ENCODE results near the gene DNAJC4. TPM values are rescaled to one million over a fixed set of nuclear protein-coding genes. Genes with fewer than 3 reads are reported as not detected.

DNAJC4 gene
- polyA plus RNA-seq, 2 of the 4 experiments (the other 2 are of a cell fraction), result 9.8 to 16.2 TPM

GRCh38 chr11:64196626-64197025 is 33.7 kb upstream of the DNAJC4 start:
- ChIA-PET CTCF (interaction anchor here (1.1 to 20.3 kb wide), 3 partner anchors 10 to 24 kb away, joined by 3 to 254 read pairs (median 8); partner anchors contain the start of genes DNAJC4, FERMT3, NUDT22 and STIP1), POLR2A (interaction anchor here (1.4 kb wide), 1 partner anchor 11 kb away, joined by 4 read pairs; the partner anchor contains the start of gene STIP1)
- H3K9me3 ChIP-seq, result no peaks in the 10 kb centered on the region
- FAIRE-seq, result no peak
- no peak for ATAC-seq
- H3K4me1 ChIP-seq, result no peaks in the 10 kb centered on the region
- TF ChIP-seq CBX2 (IDR thresholded peaks at IDR 0.05; ENCODE audit: borderline replicate concordance, low read depth), result no peak
- TF ChIP-seq HEYL (CRISPR knock-in tag; IDR thresholded peaks at IDR 0.05), result no peak
- TF ChIP-seq ZSCAN20 (CRISPR knock-in tag; IDR thresholded peaks at IDR 0.05), result no peak
- no peak for TF ChIP-seq EHF (CRISPR knock-in tag; IDR thresholded peaks at IDR 0.05)
- no peak for TF ChIP-seq ZNF302 (CRISPR knock-in tag; IDR thresholded peaks at IDR 0.05)
- no peak for TF ChIP-seq SREBF2 (IDR thresholded peaks at IDR 0.05)
- no peak for TF ChIP-seq KDM1A (IDR thresholded peaks at IDR 0.05; ENCODE audit: low read depth)
- TF ChIP-seq, protein P1, sequence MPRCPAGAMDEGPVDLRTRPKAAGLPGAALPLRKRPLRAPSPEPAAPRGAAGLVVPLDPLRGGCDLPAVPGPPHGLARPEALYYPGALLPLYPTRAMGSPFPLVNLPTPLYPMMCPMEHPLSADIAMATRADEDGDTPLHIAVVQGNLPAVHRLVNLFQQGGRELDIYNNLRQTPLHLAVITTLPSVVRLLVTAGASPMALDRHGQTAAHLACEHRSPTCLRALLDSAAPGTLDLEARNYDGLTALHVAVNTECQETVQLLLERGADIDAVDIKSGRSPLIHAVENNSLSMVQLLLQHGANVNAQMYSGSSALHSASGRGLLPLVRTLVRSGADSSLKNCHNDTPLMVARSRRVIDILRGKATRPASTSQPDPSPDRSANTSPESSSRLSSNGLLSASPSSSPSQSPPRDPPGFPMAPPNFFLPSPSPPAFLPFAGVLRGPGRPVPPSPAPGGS (IDR thresholded peaks at IDR 0.05), result no peak
- TF ChIP-seq MAX (IDR thresholded peaks at IDR 0.05), result no peak
- no peak for TF ChIP-seq FOSB (CRISPR knock-in tag; IDR thresholded peaks at IDR 0.05)
- DNase-seq (ENCODE audit: low read depth in 1 of 2, low spot score in 1 of 2), result no peak
- no peak overlapping the region for H3K27ac ChIP-seq
- H3K4me3 ChIP-seq, result no peak overlapping the region
- WGBS (ENCODE audit: missing lambda C conversion rate), result 93% methylated on average over 9 of the region's 9 CpGs
- H3K4me2 ChIP-seq, result no peak overlapping the region

- H3K27ac ChIP-seq, result no peak overlapping the region
- H3K4me3 ChIP-seq, result no peak overlapping the region
- no peaks in the 10 kb centered on the region for H3K9me3 ChIP-seq
- DNase-seq (ENCODE audit: low read depth in 1 of 2, low spot score in 1 of 2), result no peak
- ChIA-PET POLR2A (interaction anchor here (0.6 to 0.7 kb wide), 2 partner anchors 11 to 14 kb away, joined by 3 to 5 read pairs; no protein-coding TSS in a partner anchor), CTCF (interaction anchor here (1.0 to 20.3 kb wide), 2 partner anchors 11 to 22 kb away, joined by 3 to 254 read pairs; partner anchors contain the start of genes DNAJC4, NUDT22 and TRPT1)
- H3K4me1 ChIP-seq, result no peaks in the 10 kb centered on the region
- FAIRE-seq, result no peak
- 91% methylated on average over 2 of the region's 2 CpGs for WGBS (ENCODE audit: missing lambda C conversion rate)
- no peak overlapping the region for H3K4me2 ChIP-seq
- TF ChIP-seq POLR2AphosphoS2 (conservative IDR thresholded peaks at IDR 0.05; ENCODE audit: low read length), result no peak
- no peak for TF ChIP-seq E2F6 (IDR thresholded peaks at IDR 0.05; ENCODE audit: borderline replicate concordance, low read depth)
- no peak for TF ChIP-seq EHMT2 (IDR thresholded peaks at IDR 0.05; ENCODE audit: low read depth)
- TF ChIP-seq HDAC2 (IDR thresholded peaks at IDR 0.05), result no peak
- no peak for TF ChIP-seq FOSL2 (IDR thresholded peaks at IDR 0.05)
- no peak for TF ChIP-seq FOSL2 (CRISPR knock-in tag; IDR thresholded peaks at IDR 0.05)
- TF ChIP-seq, protein P2, sequence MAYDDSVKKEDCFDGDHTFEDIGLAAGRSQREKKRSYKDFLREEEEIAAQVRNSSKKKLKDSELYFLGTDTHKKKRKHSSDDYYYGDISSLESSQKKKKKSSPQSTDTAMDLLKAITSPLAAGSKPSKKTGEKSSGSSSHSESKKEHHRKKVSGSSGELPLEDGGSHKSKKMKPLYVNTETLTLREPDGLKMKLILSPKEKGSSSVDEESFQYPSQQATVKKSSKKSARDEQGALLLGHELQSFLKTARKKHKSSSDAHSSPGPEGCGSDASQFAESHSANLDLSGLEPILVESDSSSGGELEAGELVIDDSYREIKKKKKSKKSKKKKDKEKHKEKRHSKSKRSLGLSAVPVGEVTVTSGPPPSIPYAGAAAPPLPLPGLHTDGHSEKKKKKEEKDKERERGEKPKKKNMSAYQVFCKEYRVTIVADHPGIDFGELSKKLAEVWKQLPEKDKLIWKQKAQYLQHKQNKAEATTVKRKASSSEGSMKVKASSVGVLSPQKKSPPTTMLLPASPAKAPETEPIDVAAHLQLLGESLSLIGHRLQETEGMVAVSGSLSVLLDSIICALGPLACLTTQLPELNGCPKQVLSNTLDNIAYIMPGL (CRISPR knock-in tag; IDR thresholded peaks at IDR 0.05; ENCODE audit: borderline replicate concordance), result no peak
- no peak for TF ChIP-seq FOXS1 (CRISPR knock-in tag; IDR thresholded peaks at IDR 0.05)
- no peak for TF ChIP-seq GATA3 (IDR thresholded peaks at IDR 0.05; ENCODE audit: borderline replicate concordance)
- no peak for TF ChIP-seq NFE2L2 (conservative IDR thresholded peaks at IDR 0.05; ENCODE audit: low read length)
- no peak for TF ChIP-seq PHF8 (IDR thresholded peaks at IDR 0.05; ENCODE audit: borderline replicate concordance, low read depth)
- TF ChIP-seq FOSB (CRISPR knock-in tag; IDR thresholded peaks at IDR 0.05), result no peak
- no peak for TF ChIP-seq CHD4 (IDR thresholded peaks at IDR 0.05; ENCODE audit: borderline replicate concordance)
- TF ChIP-seq ZNF302 (CRISPR knock-in tag; IDR thresholded peaks at IDR 0.05), result no peak
- no peak for TF ChIP-seq TFCP2L1 (CRISPR knock-in tag; IDR thresholded peaks at IDR 0.05)
- TF ChIP-seq RFX5 (IDR thresholded peaks at IDR 0.05), result no peak
- no peak for TF ChIP-seq EHF (CRISPR knock-in tag; IDR thresholded peaks at IDR 0.05)
- TF ChIP-seq SREBF2 (IDR thresholded peaks at IDR 0.05), result no peak
- no peak for ATAC-seq
Measured at GRCh38 chr11:64198511-64198910, 31.8 kb upstream of the DNAJC4 start.

Measured in A549 (cell line).